ENCODE measurements around the gene PCSK6. TPM values are rescaled to one million over a fixed set of nuclear protein-coding genes. Genes with fewer than 3 reads are reported as not detected.
A peak's percentile ranks its signal among the peaks of the same experiment; 100 is the strongest.

Gene PCSK6
- 10 to 100 TPM; 36.4 to 66.2 TPM for total RNA-seq
- long read RNA-seq, full-length matches to known transcripts: 3 of 37 reads
- long read RNA-seq, partial matches to known transcripts: 13 of 37 reads
- long read RNA-seq, other reads (novel, unspliced or antisense): 21 of 37 reads

DNA sequence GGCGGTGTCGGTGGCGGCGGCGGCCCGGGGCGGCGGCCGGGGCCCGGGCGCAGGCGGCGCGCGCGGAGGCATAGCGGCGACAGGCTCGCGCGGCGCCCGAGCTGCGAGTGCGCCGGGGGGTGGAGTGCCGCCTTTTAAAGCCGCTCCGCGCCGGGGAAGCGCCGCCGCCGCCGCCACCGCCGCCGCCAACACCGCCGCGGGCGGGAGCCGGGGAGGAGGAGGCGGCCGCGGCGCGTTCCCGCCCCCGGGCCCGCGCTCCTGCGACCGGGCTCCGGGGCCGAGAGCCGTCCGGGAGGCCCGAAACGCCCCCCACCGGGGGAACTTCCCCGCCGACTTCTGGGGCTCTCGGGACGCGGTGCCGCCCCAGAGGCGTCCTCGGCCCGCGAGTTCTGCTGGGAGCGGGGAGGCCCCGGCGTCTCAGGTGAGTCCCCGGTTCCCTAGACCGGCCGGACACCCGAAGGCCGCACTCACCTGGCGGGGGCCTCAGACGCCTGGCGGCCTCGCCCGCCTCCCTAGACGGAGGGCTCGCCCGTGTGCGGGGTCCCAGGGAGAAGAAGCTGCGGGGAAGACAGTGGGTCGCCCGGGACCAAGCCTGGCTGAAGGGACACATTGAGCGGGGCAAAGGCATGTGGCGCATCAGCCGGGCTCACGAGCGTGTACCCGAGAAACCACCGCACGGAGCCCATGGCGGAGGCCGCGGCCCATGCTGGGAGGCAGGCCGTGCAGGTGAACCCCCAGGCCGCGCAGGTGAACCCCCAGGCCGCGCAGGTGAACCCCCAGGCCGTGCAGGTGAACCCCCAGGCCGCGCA lies at the start of gene PCSK6:
TSS of gene PCSK6 (minus strand) at position 109 of the 809 bp plus-strand sequence. CDS start at position 72, 37 bp downstream.
- peak in 1 of 2 donors; percentile 63 for DNase-seq
- ATAC-seq: peak; percentile 77
- intact Hi-C loops (cut with DNase I, micrococcal nuclease): no loop called here

DNA sequence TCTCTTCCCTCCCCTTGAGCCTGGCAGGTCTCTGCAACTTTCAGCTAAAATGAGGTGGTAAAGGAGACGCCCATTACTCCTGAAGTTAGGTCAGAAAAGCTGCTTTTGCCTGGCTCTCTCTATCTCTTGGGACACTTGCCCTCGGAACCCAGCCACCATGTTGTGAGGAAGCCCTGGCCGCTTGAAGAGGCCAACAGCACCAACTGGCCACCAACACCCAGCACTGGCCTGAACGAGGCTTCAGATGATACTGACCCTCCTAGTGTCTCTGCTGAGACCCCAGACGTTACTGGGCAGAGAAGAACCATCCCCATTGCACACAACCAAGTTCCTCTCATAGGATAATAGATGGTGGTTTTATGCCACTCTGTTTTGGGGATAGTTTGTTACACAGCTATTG lies 49.5 kb upstream of the PCSK6 start:
- ATAC-seq (no peak), DNase-seq (no peak)
- intact Hi-C loops (cut with DNase I, micrococcal nuclease): no loop called here

DNA sequence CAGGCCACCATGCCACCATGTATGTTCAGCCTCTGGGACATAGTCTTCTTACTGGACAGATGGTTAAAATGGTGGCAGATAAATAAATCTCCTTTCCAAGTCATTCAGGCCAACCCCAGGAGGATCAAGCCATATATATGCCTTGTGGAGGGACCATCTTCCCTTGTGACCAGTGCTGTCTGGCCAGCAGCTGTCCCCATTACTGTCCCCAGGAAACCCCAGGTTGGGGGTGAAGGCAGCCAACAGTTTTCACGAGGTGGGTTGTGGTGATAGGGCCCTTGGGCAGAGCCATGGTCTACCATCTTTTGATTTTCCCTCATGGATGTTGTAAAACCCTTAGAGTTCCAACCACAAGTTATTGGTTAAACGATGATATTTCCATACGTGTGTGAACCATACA lies 48.7 kb upstream of the PCSK6 start:
- no peak for DNase-seq
- ATAC-seq: no peak
- intact Hi-C loops (cut with DNase I, micrococcal nuclease): no loop called here

DNA sequence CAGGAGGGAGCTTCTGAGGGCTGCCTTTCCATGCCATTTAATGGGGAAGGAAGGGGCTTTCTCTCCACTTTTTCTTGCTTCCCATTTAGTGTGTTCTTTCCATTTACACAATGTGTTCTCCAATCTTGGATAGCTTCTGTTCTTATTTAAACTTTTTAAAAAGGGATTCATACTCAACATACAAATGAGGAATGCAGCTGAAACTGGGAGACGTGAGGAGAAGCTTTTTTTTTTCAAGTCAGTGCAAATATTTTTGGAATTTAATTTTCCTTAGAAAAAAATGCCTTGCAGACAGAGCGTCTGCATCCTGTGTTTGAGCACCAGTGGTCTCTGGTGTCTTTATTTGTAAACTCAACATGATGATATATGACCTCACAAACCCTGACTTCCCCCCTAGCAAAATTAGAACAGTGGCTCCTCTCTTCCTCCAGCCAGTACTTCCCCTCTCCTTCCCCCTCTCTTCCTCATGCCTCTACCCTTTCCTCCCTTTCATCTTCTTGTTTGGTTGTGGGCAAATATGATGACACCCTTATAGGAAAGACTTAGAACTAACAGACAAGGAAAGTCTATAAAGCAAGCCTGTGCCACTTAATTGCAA lies 48.1 kb upstream of the PCSK6 start:
- ATAC-seq (no peak), DNase-seq (no peak)
- intact Hi-C loops (cut with DNase I, micrococcal nuclease): no loop called here

DNA sequence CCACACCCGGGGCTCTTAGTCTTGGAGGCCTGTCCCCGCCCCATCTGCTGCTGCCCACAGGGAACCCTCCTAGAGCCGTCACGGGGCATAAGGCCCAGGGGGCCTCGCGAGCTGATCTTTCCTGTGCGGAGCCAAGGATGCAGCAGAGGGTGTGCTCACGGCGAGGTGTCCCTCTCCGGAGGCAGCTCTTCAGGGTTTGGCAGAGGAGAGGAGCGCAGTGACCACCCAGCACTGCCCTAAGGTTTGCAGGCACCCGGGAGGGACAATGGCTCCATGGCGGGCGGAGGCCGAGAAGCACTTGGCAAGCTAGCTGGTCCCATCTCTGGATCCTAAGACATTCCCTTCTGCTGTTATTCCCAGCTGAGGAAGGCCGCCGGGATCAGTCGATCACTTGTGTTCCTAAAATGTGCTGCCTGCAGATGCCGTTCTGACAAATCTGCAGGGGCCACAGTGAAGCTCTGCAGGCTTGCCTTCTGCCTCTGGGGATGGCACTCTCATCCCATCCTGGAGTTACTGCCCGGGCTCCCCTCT lies 47.4 kb upstream of the PCSK6 start:
- intact Hi-C loops (cut with DNase I, micrococcal nuclease): no loop called here
- no peak for ATAC-seq
- no peak for DNase-seq

DNA sequence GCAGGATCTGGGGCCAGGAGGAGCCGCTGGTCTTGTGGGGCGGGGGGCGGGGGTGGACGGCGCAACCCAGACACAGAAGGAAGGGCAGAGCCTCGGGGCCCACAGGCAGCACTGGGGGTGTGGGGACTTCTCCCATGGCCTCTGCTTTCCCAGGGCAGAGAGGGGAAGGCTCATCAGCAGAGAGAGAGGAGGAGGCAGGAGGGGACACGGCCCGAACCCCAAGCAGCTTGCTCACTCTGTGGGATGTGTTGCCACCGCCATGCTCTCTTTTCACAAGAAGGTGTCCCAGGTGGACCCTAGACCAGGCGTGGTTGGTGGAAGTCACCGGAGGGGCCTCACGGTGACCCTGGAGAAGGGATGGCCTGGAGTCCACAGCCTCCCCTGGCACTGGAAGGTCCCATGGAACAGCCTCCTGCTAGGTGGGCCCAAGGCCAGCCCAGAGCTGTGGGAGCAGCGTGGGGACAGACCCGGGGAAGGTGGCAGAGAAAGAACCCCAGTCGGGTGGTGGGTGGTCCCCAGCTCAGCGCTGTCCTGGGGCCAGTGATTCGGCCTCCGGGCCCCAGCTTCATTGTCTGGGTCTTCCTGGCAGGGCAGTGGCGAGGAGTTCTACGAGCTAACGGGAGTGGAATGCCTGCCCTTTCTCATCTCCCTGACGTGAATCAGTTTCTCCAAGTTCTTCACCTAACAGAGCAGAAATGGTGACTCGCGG lies 46.8 kb upstream of the PCSK6 start:
- no peak for ATAC-seq
- DNase-seq: no peak
- intact Hi-C loops (cut with DNase I, micrococcal nuclease): no loop called here

DNA sequence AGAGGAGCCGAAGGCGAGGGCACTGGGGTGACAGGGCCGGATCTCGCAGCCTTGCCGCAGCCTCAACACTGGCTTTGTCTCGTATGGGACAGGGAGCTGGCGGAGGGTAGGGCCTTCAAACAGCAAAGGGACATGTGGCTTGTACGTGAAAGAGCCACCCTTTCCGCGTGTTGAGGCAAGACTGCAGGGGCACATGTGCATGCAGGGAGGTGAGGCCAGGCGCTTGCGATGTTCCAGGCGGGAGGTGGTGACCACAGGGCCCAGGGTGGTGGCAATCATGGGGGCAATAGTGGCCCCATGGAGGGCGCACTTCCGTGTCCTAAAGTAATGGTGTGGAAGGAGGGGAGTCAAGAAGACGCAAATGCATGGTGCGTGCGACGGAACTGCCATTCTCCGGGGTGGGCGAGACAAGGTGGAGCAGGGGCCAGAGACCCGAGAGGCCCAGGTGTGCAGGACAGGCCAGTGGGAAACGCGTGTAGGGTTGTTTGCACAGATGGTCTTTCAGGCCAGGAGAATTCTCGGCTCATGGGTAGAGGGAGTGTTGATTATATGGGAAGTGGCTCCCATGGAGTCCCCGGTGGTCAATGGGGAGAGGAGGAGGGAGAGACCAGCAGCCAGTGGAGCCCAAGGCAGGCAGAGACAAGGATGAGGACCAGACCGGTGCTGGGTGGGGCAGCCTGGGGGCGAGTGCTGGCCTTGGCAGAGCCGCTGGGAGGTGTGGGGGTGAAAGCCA lies 45.8 kb upstream of the PCSK6 start:
- no peak for ATAC-seq
- DNase-seq: no peak
- intact Hi-C loops (cut with DNase I, micrococcal nuclease): no loop called here

DNA sequence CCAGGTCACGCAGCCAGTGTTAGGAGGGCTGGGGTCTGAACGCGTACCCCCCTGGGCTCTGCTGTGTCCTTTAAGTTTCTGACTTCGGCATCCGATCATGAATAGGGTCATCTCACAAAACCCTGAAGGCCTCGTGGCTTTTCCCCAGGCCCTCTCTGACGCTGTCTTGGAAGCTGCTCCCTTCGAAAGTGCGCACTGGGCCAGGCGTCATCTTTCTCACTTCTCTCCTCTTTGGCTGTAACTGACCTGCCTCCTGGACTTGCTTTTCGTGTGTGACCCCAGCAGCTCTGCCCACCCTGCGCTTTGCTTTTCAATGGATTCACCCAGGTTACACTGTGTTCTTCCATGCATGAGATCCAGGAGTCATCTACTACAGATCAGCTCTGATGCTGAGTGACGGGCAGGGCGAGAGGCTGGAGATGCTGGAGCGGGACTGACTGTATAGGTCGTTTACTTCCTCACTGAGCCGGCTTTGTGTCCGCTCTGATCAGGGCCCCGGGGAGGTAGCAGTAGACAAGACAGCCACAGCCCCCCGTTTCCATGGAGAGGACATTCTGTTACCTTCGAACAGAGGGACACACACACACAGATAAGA lies 45.0 kb upstream of the PCSK6 start:
- ATAC-seq (no peak), DNase-seq (no peak)
- intact Hi-C loops (cut with DNase I, micrococcal nuclease): no loop called here

DNA sequence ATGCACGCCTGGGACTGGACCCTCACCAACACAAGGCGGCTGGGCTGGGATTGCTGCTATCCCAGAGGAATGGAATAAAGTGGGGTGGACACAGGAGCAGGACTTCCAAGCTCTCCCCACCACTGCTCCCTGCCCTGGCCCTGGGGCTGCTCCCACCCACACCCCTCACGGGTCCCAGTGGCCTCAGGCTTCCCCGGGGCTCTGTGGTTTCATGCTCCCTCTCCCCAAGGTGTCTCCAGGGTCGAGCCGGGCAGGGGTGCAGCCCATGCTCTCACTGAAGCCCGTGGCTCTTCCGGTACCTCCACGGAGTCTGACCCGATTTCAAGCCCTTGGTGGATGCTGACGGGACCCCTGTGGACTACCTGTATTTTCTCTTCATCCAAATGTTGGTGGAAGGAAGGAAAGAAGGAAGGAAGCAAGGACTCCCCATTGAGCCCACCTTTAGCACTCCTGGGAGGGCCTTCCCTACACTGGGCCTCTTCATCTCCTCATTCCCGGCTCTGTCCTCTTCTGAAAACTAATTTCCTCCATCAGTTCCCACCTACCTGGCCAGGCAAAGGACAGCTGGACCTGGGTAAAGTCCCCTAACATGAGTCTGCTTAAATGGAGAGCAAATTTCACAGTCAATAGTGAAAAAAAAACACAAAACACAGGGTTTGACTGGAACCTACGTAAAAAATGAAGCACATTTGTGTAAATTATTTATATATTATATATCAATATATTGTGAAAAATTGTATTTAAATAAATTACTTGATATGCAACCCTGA lies 44.0 kb upstream of the PCSK6 start:
- DNase-seq: no peak
- intact Hi-C loops (cut with DNase I, micrococcal nuclease): no loop called here

DNA sequence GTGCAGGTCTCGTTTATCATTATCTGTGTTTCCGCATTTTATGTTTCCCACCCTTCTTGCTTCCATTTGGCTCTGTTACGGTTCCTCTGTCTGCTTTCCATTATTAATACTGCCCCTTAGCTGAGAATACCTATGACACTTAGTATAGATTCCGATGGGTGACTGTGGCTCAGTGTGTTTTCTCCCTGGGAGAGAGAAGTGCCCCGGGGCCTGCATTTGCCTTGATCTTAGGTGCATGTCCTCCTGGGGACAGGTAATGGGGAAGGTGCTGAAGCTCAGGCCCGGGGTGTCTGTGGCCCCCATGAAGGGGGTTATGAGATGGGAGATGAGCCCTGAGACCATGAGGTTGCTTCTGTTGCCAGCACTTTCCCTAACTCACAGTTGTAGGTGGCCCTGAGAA lies 43.4 kb upstream of the PCSK6 start:
- intact Hi-C loops (cut with DNase I, micrococcal nuclease): no loop called here
- ATAC-seq (no peak), DNase-seq (no peak)

More for the DNA sequence above, 44.0 kb upstream of the PCSK6 start:
- no peak for ATAC-seq

DNA sequence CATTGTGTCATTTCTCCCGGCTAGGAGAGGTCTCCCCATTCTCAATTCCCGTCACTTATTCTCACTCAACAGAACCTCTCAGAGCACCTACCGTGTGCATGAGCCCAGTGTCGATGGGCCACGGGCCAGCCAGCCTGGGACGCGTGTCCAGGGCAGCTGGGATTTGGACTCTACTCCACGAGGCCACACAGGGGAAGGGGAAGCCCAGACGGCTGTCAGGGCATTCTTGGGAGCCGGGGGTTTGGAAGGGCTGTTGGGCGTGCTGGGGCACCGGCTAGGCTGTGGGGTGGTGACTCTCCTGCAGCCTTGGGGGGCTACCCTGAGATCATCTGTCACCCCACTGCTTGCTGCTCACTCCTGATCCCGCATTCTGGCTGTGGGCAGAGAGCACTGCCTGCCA lies 41.7 kb upstream of the PCSK6 start:
- no peak for DNase-seq
- ATAC-seq: no peak
- intact Hi-C loops (cut with DNase I, micrococcal nuclease): no loop called here

DNA sequence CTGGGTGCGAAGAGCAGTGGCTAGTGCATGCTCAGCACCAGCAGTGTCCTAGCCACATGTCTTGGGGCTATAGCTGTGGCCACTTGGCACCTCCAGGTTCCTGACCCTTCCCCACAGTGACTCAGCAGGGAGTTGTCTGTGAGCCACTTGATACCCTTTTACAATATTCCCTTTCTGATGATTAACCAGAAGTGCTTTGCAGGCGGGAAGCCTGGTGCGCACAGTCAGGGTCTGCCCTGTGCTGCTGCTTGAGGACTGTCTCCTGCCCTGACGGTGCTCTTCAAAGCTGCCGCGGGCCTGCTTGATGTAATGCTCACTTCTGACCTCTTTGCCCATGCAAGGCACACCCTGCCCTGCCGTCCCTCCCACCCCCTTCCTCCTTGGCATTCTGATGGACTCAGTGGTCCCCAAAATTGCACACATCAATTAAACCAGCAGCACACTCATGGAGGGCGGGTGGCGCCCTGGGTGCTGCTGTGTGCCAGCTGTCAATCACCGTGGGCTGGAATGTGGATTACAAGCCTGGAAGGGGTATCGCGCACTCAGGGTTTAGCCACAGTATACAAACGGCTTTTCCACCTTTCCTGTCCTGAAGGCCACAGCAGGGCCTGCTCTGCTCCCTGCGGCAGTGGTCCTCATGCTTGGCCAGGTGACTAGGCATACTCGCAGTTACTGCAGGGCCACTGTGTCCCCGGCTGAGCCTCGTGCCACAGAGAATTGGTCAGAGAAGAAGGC lies 40.9 kb upstream of the PCSK6 start:
- ATAC-seq (peak; percentile 2), DNase-seq (no peak)
- intact Hi-C loops (cut with DNase I, micrococcal nuclease): no loop called here

DNA sequence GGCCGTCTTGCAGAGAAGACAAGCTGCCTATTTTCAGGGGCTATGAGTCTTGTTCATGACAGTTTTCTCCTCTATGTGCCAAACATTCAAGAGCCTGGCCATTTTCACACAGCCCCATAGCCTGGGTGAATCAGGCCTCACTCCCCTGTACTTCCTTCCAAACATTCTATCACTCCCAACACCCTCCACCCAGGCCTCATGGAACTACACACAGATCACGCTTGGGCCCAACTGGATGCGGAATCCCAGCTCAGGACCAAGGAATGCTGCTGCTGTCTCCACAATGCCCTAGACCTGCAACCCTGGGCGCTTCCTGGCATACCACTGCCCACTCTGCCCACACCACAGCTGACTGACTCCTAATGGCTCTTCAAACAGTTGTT lies 39.4 kb upstream of the PCSK6 start:
- intact Hi-C loops (cut with DNase I, micrococcal nuclease): no loop called here
- no peak for DNase-seq
- no peak for ATAC-seq

DNA sequence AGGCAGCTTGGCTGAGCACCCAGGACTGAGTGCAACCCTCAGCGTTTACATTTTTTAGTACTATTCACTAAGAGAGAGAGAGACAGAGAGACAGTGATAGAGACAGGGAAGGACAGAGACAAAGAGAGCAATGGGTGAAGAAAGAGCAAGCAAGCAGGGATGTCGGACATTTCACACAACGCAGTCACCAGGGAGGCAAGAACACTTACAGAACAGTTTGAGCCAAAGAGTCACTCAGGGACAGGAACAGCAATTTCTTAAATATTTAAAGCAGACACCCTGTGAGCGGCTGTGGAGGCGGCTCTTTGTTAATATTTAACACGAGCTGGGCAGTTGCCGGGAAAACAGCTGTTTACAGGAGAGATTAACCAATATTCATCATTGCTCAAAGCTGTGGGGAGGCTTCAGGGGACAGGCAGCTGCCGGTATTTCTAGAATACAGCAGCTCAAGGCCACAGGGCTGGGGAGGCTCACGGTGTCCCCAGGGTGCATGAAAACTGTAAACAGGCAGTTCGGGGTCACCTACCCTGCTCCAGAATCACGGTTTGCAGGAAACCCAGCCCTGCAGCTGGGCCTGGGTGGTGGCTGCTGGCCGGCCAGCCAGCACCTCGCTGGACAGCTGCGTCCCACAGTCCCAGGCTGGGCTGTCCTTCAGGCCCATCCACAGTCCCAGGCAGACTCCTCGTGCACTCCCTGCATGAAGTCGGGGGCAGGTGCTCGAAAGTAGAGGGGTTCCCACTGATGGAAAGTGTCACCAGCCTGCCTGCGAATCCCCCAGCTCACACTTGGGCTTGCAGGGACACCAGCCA lies 38.8 kb upstream of the PCSK6 start:
- intact Hi-C loops (cut with DNase I, micrococcal nuclease): no loop called here
- ATAC-seq (peak; percentile 71), DNase-seq (peak; percentile 58 to 77)

DNA sequence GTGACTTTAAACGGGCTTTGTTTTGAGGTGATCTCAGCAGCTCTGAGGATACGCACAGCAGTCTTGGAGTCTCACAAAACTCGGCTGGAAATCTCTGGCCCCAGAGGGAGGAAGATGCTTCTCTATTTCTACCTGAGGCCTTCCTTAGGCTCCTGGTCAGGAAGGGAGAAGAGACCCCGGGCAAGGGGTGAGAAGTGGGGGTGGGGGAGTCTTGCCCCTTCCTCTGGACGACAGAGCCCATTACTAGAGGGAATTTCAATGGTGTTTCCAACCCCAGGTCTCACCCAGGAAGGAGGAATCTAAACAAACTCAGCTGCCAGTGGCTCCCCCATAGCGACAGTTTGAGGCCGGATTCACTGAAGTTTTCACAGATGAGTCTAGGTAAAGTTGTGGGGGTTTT lies 37.4 kb upstream of the PCSK6 start:
- intact Hi-C loops (cut with DNase I, micrococcal nuclease): no loop called here
- DNase-seq: no peak
- ATAC-seq: no peak

DNA sequence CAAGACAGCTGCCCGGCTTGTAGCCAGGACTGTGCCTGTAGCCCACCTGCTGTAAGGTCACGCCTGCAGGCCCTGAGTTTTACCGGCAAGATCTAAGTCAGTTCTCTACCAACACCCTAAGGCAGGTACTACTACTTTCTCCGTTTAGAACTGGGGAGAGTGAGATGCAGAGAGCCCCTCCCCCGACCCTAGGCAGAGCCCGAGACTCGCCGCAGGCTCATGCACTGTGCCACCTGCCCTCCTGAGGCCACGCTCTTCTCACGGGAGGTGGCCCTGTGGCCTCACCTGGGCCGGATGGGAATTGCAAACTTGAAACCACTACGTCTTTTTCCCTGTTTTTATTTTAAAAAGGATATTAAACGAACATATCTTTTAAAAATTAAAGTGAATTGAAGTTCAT lies 36.9 kb upstream of the PCSK6 start:
- ATAC-seq (no peak), DNase-seq (no peak)
- intact Hi-C loops (cut with DNase I, micrococcal nuclease): no loop called here

All from left colon (tissue), 2 donors.